ENCODE data around the gene GPR26. TPM values are rescaled to one million over a fixed set of nuclear protein-coding genes. Genes with fewer than 3 reads are reported as not detected.

Gene GPR26
- total and polyA plus RNA-seq, 5 experiments from 2014 or later, result not detected

GRCh38 chr10:123663522-123663921 is 2.6 kb upstream of the GPR26 start:
- POLR2A ChIA-PET, result no interaction called here
- Mint-ChIP-seq H3K4me1 (peaks cover 0 to 9% (median 0%) of the 10 kb centered on the region in 4 donors), H3K27me3 (peaks cover 15 to 38% (median 18%) of the 10 kb centered on the region in 5 donors), H3K36me3 (no peaks in the 10 kb centered on the region), H3K4me3 (no peak overlapping the region), H3K27ac (no peak overlapping the region), H3K9me3 (peaks cover 0 to 14% (median 6%) of the 10 kb centered on the region in 9 donors)
- no peak for ATAC-seq
- no peak for DNase-seq

- Mint-ChIP-seq H3K4me3 (no peak overlapping the region), H3K4me1 (peaks cover 0 to 9% (median 0%) of the 10 kb centered on the region in 4 donors), H3K27ac (no peak overlapping the region), H3K9me3 (peaks cover 0 to 14% (median 3%) of the 10 kb centered on the region in 9 donors), H3K27me3 (peaks cover 17 to 58% (median 25%) of the 10 kb centered on the region in 5 donors), H3K36me3 (no peaks in the 10 kb centered on the region)
- POLR2A ChIA-PET, result no interaction called here
- DNase-seq (no peak), ATAC-seq (no peak)
Observed at GRCh38 chr10:123665491-123666286, 466 bp upstream of the GPR26 start.

- ATAC-seq (no peak), DNase-seq (no peak)
- H3K36me3 Mint-ChIP-seq, result no peaks in the 10 kb centered on the region
- H3K4me1 Mint-ChIP-seq, result peaks cover 0 to 9% (median 0%) of the 10 kb centered on the region in 4 donors
- peaks cover 12 to 54% (median 30%) of the 10 kb centered on the region in 5 donors for H3K27me3 Mint-ChIP-seq
- peaks cover 0 to 2% (median 0%) of the 10 kb centered on the region in 9 donors for H3K9me3 Mint-ChIP-seq
- POLR2A ChIA-PET, result no interaction called here
- H3K4me3 Mint-ChIP-seq, result no peak overlapping the region
- H3K27ac Mint-ChIP-seq, result no peak overlapping the region
Observed at GRCh38 chr10:123669886-123670285, 3.7 kb downstream of the GPR26 start.

- Mint-ChIP-seq H3K9me3 (peaks cover 0 to 2% (median 0%) of the 10 kb centered on the region in 9 donors), H3K4me3 (no peak overlapping the region), H3K27me3 (peaks cover 2 to 31% (median 19%) of the 10 kb centered on the region in 5 donors), H3K36me3 (no peaks in the 10 kb centered on the region), H3K4me1 (no peaks in the 10 kb centered on the region), H3K27ac (no peak overlapping the region)
- DNase-seq, result no peak
- POLR2A ChIA-PET, result no interaction called here
- no peak for ATAC-seq
Observed at GRCh38 chr10:123673198-123673597, 7.0 kb downstream of the GPR26 start.

GRCh38 chr10:123674741-123675140 is 8.6 kb downstream of the GPR26 start:
- ATAC-seq, result no peak
- Mint-ChIP-seq H3K9me3 (peaks cover 0 to 2% (median 0%) of the 10 kb centered on the region in 9 donors), H3K4me3 (no peak overlapping the region), H3K27me3 (peaks cover 0 to 24% (median 8%) of the 10 kb centered on the region in 5 donors), H3K27ac (no peak overlapping the region), H3K36me3 (no peaks in the 10 kb centered on the region), H3K4me1 (no peaks in the 10 kb centered on the region)
- POLR2A ChIA-PET, result no interaction called here
- no peak for DNase-seq

GRCh38 chr10:123675811-123676210 is 9.7 kb downstream of the GPR26 start:
- ATAC-seq (no peak), DNase-seq (no peak)
- no peaks in the 10 kb centered on the region for H3K4me1 Mint-ChIP-seq
- H3K36me3 Mint-ChIP-seq, result no peaks in the 10 kb centered on the region
- H3K4me3 Mint-ChIP-seq, result no peak overlapping the region
- H3K27me3 Mint-ChIP-seq, result peaks cover 0 to 21% (median 1%) of the 10 kb centered on the region in 5 donors
- H3K9me3 Mint-ChIP-seq, result peaks cover 0 to 2% (median 0%) of the 10 kb centered on the region in 9 donors
- no peak overlapping the region for H3K27ac Mint-ChIP-seq
- POLR2A ChIA-PET, result no interaction called here

GRCh38 chr10:123677556-123677955 is 11.4 kb downstream of the GPR26 start:
- POLR2A ChIA-PET, result no interaction called here
- no peak overlapping the region for H3K4me3 Mint-ChIP-seq
- peaks cover 0 to 2% (median 0%) of the 10 kb centered on the region in 9 donors for H3K9me3 Mint-ChIP-seq
- peaks cover 0 to 20% (median 1%) of the 10 kb centered on the region in 5 donors for H3K27me3 Mint-ChIP-seq
- DNase-seq, result no peak
- no peaks in the 10 kb centered on the region for H3K4me1 Mint-ChIP-seq
- H3K27ac Mint-ChIP-seq, result no peak overlapping the region
- no peak for ATAC-seq
- H3K36me3 Mint-ChIP-seq, result no peaks in the 10 kb centered on the region

- H3K27me3 Mint-ChIP-seq, result peaks cover 2 to 24% (median 4%) of the 10 kb centered on the region in 5 donors
- no peaks in the 10 kb centered on the region for H3K4me1 Mint-ChIP-seq
- ATAC-seq, result no peak
- no peak for DNase-seq
- POLR2A ChIA-PET, result no interaction called here
- H3K4me3 Mint-ChIP-seq, result no peak overlapping the region
- no peaks in the 10 kb centered on the region for H3K36me3 Mint-ChIP-seq
- peaks cover 0 to 2% (median 0%) of the 10 kb centered on the region in 9 donors for H3K9me3 Mint-ChIP-seq
- H3K27ac Mint-ChIP-seq, result no peak overlapping the region
Observed at GRCh38 chr10:123678376-123678775, 12.2 kb downstream of the GPR26 start.

- H3K4me1 Mint-ChIP-seq, result no peaks in the 10 kb centered on the region
- no peak for DNase-seq
- H3K27ac Mint-ChIP-seq, result no peak overlapping the region
- no peaks in the 10 kb centered on the region for H3K9me3 Mint-ChIP-seq
- POLR2A ChIA-PET, result no interaction called here
- H3K4me3 Mint-ChIP-seq, result no peak overlapping the region
- H3K27me3 Mint-ChIP-seq, result peaks cover 2 to 15% (median 5%) of the 10 kb centered on the region in 5 donors
- ATAC-seq, result no peak
- no peaks in the 10 kb centered on the region for H3K36me3 Mint-ChIP-seq
Observed at GRCh38 chr10:123681285-123681684, 15.1 kb downstream of the GPR26 start.

GRCh38 chr10:123682477-123682876 is 16.3 kb downstream of the GPR26 start:
- Mint-ChIP-seq H3K27me3 (peaks cover 2 to 12% (median 8%) of the 10 kb centered on the region in 5 donors), H3K36me3 (no peaks in the 10 kb centered on the region), H3K4me1 (no peaks in the 10 kb centered on the region), H3K9me3 (no peaks in the 10 kb centered on the region), H3K4me3 (no peak overlapping the region), H3K27ac (no peak overlapping the region)
- no peak for DNase-seq
- no peak for ATAC-seq
- POLR2A ChIA-PET, result no interaction called here

GRCh38 chr10:123683459-123683858 is 17.3 kb downstream of the GPR26 start:
- H3K4me3 Mint-ChIP-seq, result no peak overlapping the region
- no peaks in the 10 kb centered on the region for H3K9me3 Mint-ChIP-seq
- H3K27me3 Mint-ChIP-seq, result peaks cover 2 to 9% (median 8%) of the 10 kb centered on the region in 5 donors
- no peak overlapping the region for H3K27ac Mint-ChIP-seq
- ATAC-seq (no peak), DNase-seq (no peak)
- POLR2A ChIA-PET, result no interaction called here
- no peaks in the 10 kb centered on the region for H3K36me3 Mint-ChIP-seq
- H3K4me1 Mint-ChIP-seq, result no peaks in the 10 kb centered on the region

- Mint-ChIP-seq H3K4me3 (no peak overlapping the region), H3K36me3 (no peaks in the 10 kb centered on the region), H3K27me3 (peaks cover 2 to 9% (median 8%) of the 10 kb centered on the region in 5 donors), H3K4me1 (no peaks in the 10 kb centered on the region), H3K27ac (no peak overlapping the region), H3K9me3 (no peaks in the 10 kb centered on the region)
- POLR2A ChIA-PET, result no interaction called here
- DNase-seq, result no peak
- ATAC-seq, result no peak
Observed at GRCh38 chr10:123683865-123684264, 17.7 kb downstream of the GPR26 start.

GRCh38 chr10:123685260-123685659 is 19.1 kb downstream of the GPR26 start:
- Mint-ChIP-seq H3K4me3 (no peak overlapping the region), H3K27me3 (peaks cover 2 to 9% (median 8%) of the 10 kb centered on the region in 5 donors), H3K27ac (no peak overlapping the region), H3K9me3 (no peaks in the 10 kb centered on the region), H3K4me1 (no peaks in the 10 kb centered on the region), H3K36me3 (no peaks in the 10 kb centered on the region)
- ATAC-seq (no peak), DNase-seq (no peak)
- POLR2A ChIA-PET, result no interaction called here

- DNase-seq (no peak), ATAC-seq (no peak)
- H3K27me3 Mint-ChIP-seq, result peaks cover 2 to 9% (median 3%) of the 10 kb centered on the region in 5 donors
- no peaks in the 10 kb centered on the region for H3K4me1 Mint-ChIP-seq
- no peak overlapping the region for H3K4me3 Mint-ChIP-seq
- H3K36me3 Mint-ChIP-seq, result no peaks in the 10 kb centered on the region
- H3K9me3 Mint-ChIP-seq, result no peaks in the 10 kb centered on the region
- H3K27ac Mint-ChIP-seq, result no peak overlapping the region
- POLR2A ChIA-PET, result no interaction called here
Observed at GRCh38 chr10:123687758-123688157, 21.6 kb downstream of the GPR26 start.

Data from naive thymus-derived CD8-positive, alpha-beta T cell (primary cell).